IMR-90 (cell line): ENCODE data around the gene PRSS23. TPM values are rescaled to one million over a fixed set of nuclear protein-coding genes. Genes with fewer than 3 reads are reported as not detected.
A peak's percentile ranks its signal among the peaks of the same experiment; 100 is the strongest.

ENCODE experiments used
- ATAC-seq: fragments of 200-7000 bp; cut with Tn5 transposase; 2 replicates; pipeline ENCODE4 v1.9.1; 2020; ENCODE audit warnings: low read depth, mild to moderate bottlenecking, moderate library complexity
- BruUV-seq: library from RNA; stranded (reverse); fragments of 400-500 nt; replicated peaks from 2 replicates; lab custom pipeline; 2021; lab: Mats Ljungman, UMichigan
- CTCF ChIA-PET: fragments of 300-600 bp; formaldehyde crosslinking; extraction: SDS; loops from one replicate; lab custom pipeline; 2021; ENCODE audit warnings: antibody characterized with exemption; lab: Yijun Ruan, JAX
- POLR2A ChIA-PET: fragments of 300-600 bp; sonication (Branson Sonifier 250); formaldehyde crosslinking; loops from one replicate; lab custom pipeline; 2022; ENCODE audit warnings: antibody characterized with exemption; ENCODE audit not compliant: unreplicated experiment; lab: Charles Lee
- DNase-seq: peaks from one replicate; pipeline ENCODE4 v3.0.0; 2013
- H2AFZ ChIP-seq: replicated peaks from 2 replicates; pipeline ENCODE3; 2013; ENCODE audit warnings: low read length, mild to moderate bottlenecking; ENCODE audit not compliant: poor library complexity
- H2AK5ac ChIP-seq: 2 replicates; pipeline ENCODE4 v1.6.1; 2013; ENCODE audit warnings: low read depth, low read length, inconsistent platforms
- H2AK9ac ChIP-seq: replicated peaks from 2 replicates; pipeline ENCODE3; 2013; ENCODE audit warnings: mild to moderate bottlenecking, low read depth, low read length, moderate library complexity; ENCODE audit not compliant: poor library complexity
- H2BK120ac ChIP-seq: 2 replicates; pipeline ENCODE4 v1.6.1; 2013; ENCODE audit warnings: low read depth, low read length, inconsistent platforms
- H2BK15ac ChIP-seq: 3 replicates; pipeline ENCODE4 v1.6.1; 2013; ENCODE audit warnings: low read depth, low read length, inconsistent platforms
- H2BK20ac ChIP-seq: 2 replicates; pipeline ENCODE4 v1.6.1; 2013; ENCODE audit warnings: low read depth, mild to moderate bottlenecking, inconsistent platforms, low read length, moderate library complexity
- H2BK5ac ChIP-seq: 2 replicates; pipeline ENCODE4 v1.6.1; 2013; ENCODE audit warnings: mild to moderate bottlenecking, low read depth, low read length, inconsistent platforms; ENCODE audit not compliant: poor library complexity, severe bottlenecking
- H3K14ac ChIP-seq: replicated peaks from 2 replicates; pipeline ENCODE4 v1.6.1; 2013; ENCODE audit warnings: low read depth, low read length, inconsistent platforms
- H3K18ac ChIP-seq: 2 replicates; pipeline ENCODE4 v1.6.1; 2013; ENCODE audit warnings: low read depth, low read length, control low read depth
- H3K23ac ChIP-seq: 2 replicates; pipeline ENCODE4 v1.6.1; 2013; ENCODE audit warnings: low read depth, low read length, inconsistent platforms
- H3K27ac ChIP-seq: 2 replicates; pipeline ENCODE4 v1.5.1; 2013; ENCODE audit warnings: mild to moderate bottlenecking, control low read depth, low read length; ENCODE audit not compliant: insufficient read depth
- H3K27me3 ChIP-seq: 2 replicates; pipeline ENCODE4 v1.6.1; 2013; ENCODE audit warnings: low read length; ENCODE audit not compliant: control insufficient read depth, insufficient read depth
- H3K36me3 ChIP-seq: 2 replicates; pipeline ENCODE4 v1.6.1; 2013; ENCODE audit warnings: low read length, mixed read lengths; ENCODE audit not compliant: control insufficient read depth, insufficient read depth
- H3K4ac ChIP-seq: 2 replicates; pipeline ENCODE4 v1.6.1; 2013; ENCODE audit warnings: low read depth, low read length, inconsistent platforms
- H3K4me1 ChIP-seq: 2 replicates; pipeline ENCODE4 v1.6.1; 2013; ENCODE audit warnings: low read length, mixed read lengths; ENCODE audit not compliant: control insufficient read depth, insufficient read depth
- H3K4me2 ChIP-seq: 2 replicates; pipeline ENCODE4 v1.6.1; 2013; ENCODE audit warnings: low read depth, mild to moderate bottlenecking, control low read depth, low read length, moderate library complexity
- H3K4me3 ChIP-seq: 2 replicates; pipeline ENCODE4 v1.5.1; 2013; ENCODE audit warnings: low read depth, mild to moderate bottlenecking, control low read depth, low read length, moderate library complexity; ENCODE audit not compliant: insufficient read depth
- H3K56ac ChIP-seq: 2 replicates; pipeline ENCODE4 v1.6.1; 2013; ENCODE audit warnings: low read length, inconsistent platforms; ENCODE audit not compliant: insufficient read depth; ENCODE audit errors: extremely low read depth
- H3K79me1 ChIP-seq, 2 experiments: 2 replicates each; pipeline ENCODE4 v1.6.1; 2013; ENCODE audit warnings: low read length in 2 of 2, inconsistent platforms in 1 of 2, low read depth in 1 of 2
- H3K9ac ChIP-seq: 2 replicates; pipeline ENCODE4 v1.6.1; 2013; ENCODE audit warnings: low read depth, low read length, control low read depth
- H3K9me1 ChIP-seq: 2 replicates; pipeline ENCODE4 v1.6.1; 2013; ENCODE audit warnings: low read length, inconsistent platforms; ENCODE audit not compliant: insufficient read depth
- H3K9me3 ChIP-seq: 2 replicates; pipeline ENCODE4 v1.6.1; 2013; ENCODE audit warnings: low read length; ENCODE audit not compliant: control insufficient read depth, insufficient read depth
- H4K20me1 ChIP-seq: 2 replicates; pipeline ENCODE4 v1.6.1; 2013; ENCODE audit warnings: low read length, inconsistent platforms; ENCODE audit not compliant: insufficient read depth
- H4K5ac ChIP-seq: 2 replicates; pipeline ENCODE4 v1.6.1; 2013; ENCODE audit warnings: mild to moderate bottlenecking, low read depth, low read length, control low read depth
- H4K8ac ChIP-seq, 2 experiments: 2 replicates each; pipeline ENCODE4 v1.6.1; 2013; ENCODE audit warnings: low read depth in 2 of 2, low read length in 2 of 2, control low read depth in 1 of 2, inconsistent platforms in 1 of 2
- H4K91ac ChIP-seq: 2 replicates; pipeline ENCODE4 v1.6.1; 2013; ENCODE audit warnings: low read depth, low read length, inconsistent platforms; ENCODE audit not compliant: insufficient read depth
- BHLHE40 ChIP-seq: fragments of 150-350 bp; IDR thresholded peaks from 2 replicates; pipeline ENCODE4 v1.6.1; 2016; ENCODE audit warnings: mild to moderate bottlenecking, low read depth, low read length
- MAFK ChIP-seq: IDR thresholded peaks from 2 replicates; pipeline ENCODE4 v1.6.1; 2012; ENCODE audit warnings: low read depth, low read length, improper control_type of control experiment
- MAZ ChIP-seq: IDR thresholded peaks from 2 replicates; pipeline ENCODE4 v1.6.1; 2012; ENCODE audit warnings: low read depth, mild to moderate bottlenecking, low read length, improper control_type of control experiment, moderate library complexity, borderline replicate concordance
- MXI1 ChIP-seq: IDR thresholded peaks from 2 replicates; pipeline ENCODE4 v1.6.1; 2012; ENCODE audit warnings: low read depth, mild to moderate bottlenecking, low read length, moderate library complexity, borderline replicate concordance
- NFE2L2 ChIP-seq: fragments of 150-350 bp; IDR thresholded peaks from 2 replicates; pipeline ENCODE4 v1.6.1; 2016; ENCODE audit warnings: low read depth, mild to moderate bottlenecking, low read length
- POLR2A ChIP-seq: IDR thresholded peaks from 2 replicates; pipeline ENCODE4 v1.6.1; 2012; ENCODE audit warnings: mild to moderate bottlenecking, low read depth, low read length
- RAD21 ChIP-seq: IDR thresholded peaks from 2 replicates; pipeline ENCODE4 v1.6.1; 2012; ENCODE audit warnings: low read length, improper control_type of control experiment
- RCOR1 ChIP-seq: IDR thresholded peaks from 2 replicates; pipeline ENCODE4 v1.6.1; 2012; ENCODE audit warnings: mild to moderate bottlenecking, low read length, improper control_type of control experiment; ENCODE audit not compliant: insufficient replicate concordance
- SMC3 ChIP-seq: fragments of 150-350 bp; IDR thresholded peaks from 2 replicates; pipeline ENCODE4 v1.6.1; 2016; ENCODE audit warnings: low read depth, mild to moderate bottlenecking, antibody characterized with exemption, low read length, moderate library complexity
- WGBS, 2 experiments: methylation state at CpG; one replicate each; pipeline versions ENCODE4 v1.1.5 to v1.1.7; 2013; ENCODE audit warnings: missing lambda C conversion rate in 2 of 2; ENCODE audit not compliant: insufficient read length in 1 of 2; ENCODE audit errors: extremely low coverage in 2 of 2; 5-methylcytosine and 5-hydroxymethylcytosine counted together
- dilution Hi-C: fragments of 300-500 bp; cut with HindIII; formaldehyde crosslinking; loops from one replicate; pipeline ENCODE4 v1.14.3; 2018; ENCODE audit warnings: low sequenced_read_pairs; ENCODE audit not compliant: unreplicated experiment
- in situ Hi-C: fragments of 300-500 bp; cut with MboI; formaldehyde crosslinking; loops from 3 replicates; pipeline ENCODE4 v1.14.3; 2019; ENCODE audit warnings: low sequenced_read_pairs, inconsistent platforms, mixed read lengths
- intact Hi-C: fragments of 100-400 bp; cut with micrococcal nuclease; formaldehyde crosslinking; loops from 2 replicates; pipeline ENCODE4 v1.10.0; 2022
- polyA plus RNA-seq, 3 experiments: library from polyadenylated mRNA; depleted of rRNA; stranded (reverse); fragments of >200 nt; gene quantifications; 2 replicates each; pipeline ENCODE4 v1.2.3, GENCODE V29; 2012; ENCODE audit warnings: low replicate concordance in 1 of 3
- total RNA-seq: library from RNA; depleted of rRNA; stranded (reverse); fragments of >200 nt; gene quantifications from 2 replicates; pipeline ENCODE4 v1.2.3, GENCODE V29; 2012
- TF ChIP-seq, protein P1 (sequence below): fragments of 150-350 bp; IDR thresholded peaks from 2 replicates; pipeline ENCODE4 v1.6.1; 2016; ENCODE audit warnings: low read depth, mild to moderate bottlenecking, low read length, moderate library complexity, borderline replicate concordance
- TF ChIP-seq, protein P2 (sequence below): fragments of 150-350 bp; IDR thresholded peaks from 2 replicates; pipeline ENCODE4 v1.6.1; 2017; ENCODE audit warnings: mild to moderate bottlenecking, antibody characterized with exemption, low read length, low read depth

PRSS23 gene
- total and polyA plus RNA-seq, 2 of the 4 experiments (the other 2 are of a cell fraction), result 100 to 199 TPM

DNA sequence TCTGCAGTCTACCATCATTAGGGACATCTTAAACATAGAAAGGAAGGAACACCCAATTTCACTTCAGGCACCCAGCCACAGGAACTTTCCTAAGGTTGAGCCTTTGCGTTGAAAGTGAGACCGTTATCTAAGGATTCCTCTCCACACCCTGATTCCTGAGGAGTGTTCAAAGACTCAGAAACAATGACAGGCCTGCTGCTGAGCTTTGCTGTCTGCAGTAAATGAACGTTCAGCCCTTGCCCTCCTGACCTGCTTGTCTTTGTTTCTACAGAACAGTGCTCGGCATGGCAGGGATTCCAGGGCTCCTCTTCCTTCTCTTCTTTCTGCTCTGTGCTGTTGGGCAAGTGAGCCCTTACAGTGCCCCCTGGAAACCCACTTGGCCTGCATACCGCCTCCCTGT is 7.0 kb downstream of the PRSS23 start:
- Histone ChIP-seq H2AK5ac (peak overlapping the region; percentile 14; the same call in 1 of the 2 replicates), H2BK5ac (no peak overlapping the region), H3K9me1 (peaks cover 15% of the 10 kb centered on the region; the same call in 1 of the 2 replicates), H4K91ac (no peak overlapping the region), H3K36me3 (0 out of 2 replicates have a peak, but pooled peaks cover 5% of the 10 kb centered on the region), H2AK9ac (no peak overlapping the region), H3K4me1 (peaks cover 9% of the 10 kb centered on the region; the same call in 1 of the 2 replicates), H3K27me3 (no peaks in the 10 kb centered on the region), H4K20me1 (no peaks in the 10 kb centered on the region), H2BK120ac (no peak overlapping the region), H3K27ac (no peak overlapping the region), H3K18ac (no peak overlapping the region), H3K4me2 (no peak overlapping the region), H3K4me3 (no peak overlapping the region), H4K5ac (no peak overlapping the region), H3K23ac (no peak overlapping the region), H2BK20ac (no peak overlapping the region), H2AFZ (no peak overlapping the region), H4K8ac (no peak overlapping the region), H3K9me3 (no peaks in the 10 kb centered on the region), H2BK15ac (no peak overlapping the region), H3K79me1 (peaks cover 36 to 68% of the 10 kb centered on the region in 2 experiments), H3K14ac (no peak overlapping the region), H3K56ac (no peak overlapping the region), H3K4ac (no peak overlapping the region), H3K9ac (no peak overlapping the region)
- in situ Hi-C loops (no loop called here), dilution Hi-C loops (no loop called here), intact Hi-C loops (no loop called here)
- ATAC-seq (no peak), DNase-seq (no peak)
- WGBS, 2 experiments, result 100% methylated on average over 1 of the region's 5 CpGs; no CpG with 5 or more reads in 1 of the 2 experiments
- ChIA-PET CTCF (no interaction called here), POLR2A (no interaction called here)
- TF ChIP-seq POLR2A, result no peak
- TF ChIP-seq RAD21, result no peak
- no peak for TF ChIP-seq MAZ
- TF ChIP-seq BHLHE40, result no peak
- no peak for TF ChIP-seq NFE2L2
- no peak for TF ChIP-seq MAFK
- no peak for TF ChIP-seq MXI1
- TF ChIP-seq, protein P1, sequence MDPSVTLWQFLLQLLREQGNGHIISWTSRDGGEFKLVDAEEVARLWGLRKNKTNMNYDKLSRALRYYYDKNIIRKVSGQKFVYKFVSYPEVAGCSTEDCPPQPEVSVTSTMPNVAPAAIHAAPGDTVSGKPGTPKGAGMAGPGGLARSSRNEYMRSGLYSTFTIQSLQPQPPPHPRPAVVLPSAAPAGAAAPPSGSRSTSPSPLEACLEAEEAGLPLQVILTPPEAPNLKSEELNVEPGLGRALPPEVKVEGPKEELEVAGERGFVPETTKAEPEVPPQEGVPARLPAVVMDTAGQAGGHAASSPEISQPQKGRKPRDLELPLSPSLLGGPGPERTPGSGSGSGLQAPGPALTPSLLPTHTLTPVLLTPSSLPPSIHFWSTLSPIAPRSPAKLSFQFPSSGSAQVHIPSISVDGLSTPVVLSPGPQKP, result no peak
- TF ChIP-seq, protein P2, sequence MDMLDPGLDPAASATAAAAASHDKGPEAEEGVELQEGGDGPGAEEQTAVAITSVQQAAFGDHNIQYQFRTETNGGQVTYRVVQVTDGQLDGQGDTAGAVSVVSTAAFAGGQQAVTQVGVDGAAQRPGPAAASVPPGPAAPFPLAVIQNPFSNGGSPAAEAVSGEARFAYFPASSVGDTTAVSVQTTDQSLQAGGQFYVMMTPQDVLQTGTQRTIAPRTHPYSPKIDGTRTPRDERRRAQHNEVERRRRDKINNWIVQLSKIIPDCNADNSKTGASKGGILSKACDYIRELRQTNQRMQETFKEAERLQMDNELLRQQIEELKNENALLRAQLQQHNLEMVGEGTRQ, result no peak
- no peak for TF ChIP-seq RCOR1
- no peak for TF ChIP-seq SMC3
- BruUV-seq, result no TSS peak
